Measurements from ENCODE around the gene DUSP5. TPM values are rescaled to one million over a fixed set of nuclear protein-coding genes. Genes with fewer than 3 reads are reported as not detected.

DUSP5 gene
- total RNA-seq, 1 experiment from 2014 or later: 73.6 TPM

- DNase-seq (ENCODE audit: extremely low read depth, low read depth): no peak
These were observed 18.0 kb upstream of the DUSP5 start for GRCh38 chr10:110479710-110480109.

- no peak for DNase-seq (ENCODE audit: extremely low read depth, low read depth)
These were observed 17.3 kb upstream of the DUSP5 start for GRCh38 chr10:110480387-110480786.

- DNase-seq (ENCODE audit: extremely low read depth, low read depth): no peak
These were observed 15.8 kb upstream of the DUSP5 start for GRCh38 chr10:110481919-110482318.

DNA sequence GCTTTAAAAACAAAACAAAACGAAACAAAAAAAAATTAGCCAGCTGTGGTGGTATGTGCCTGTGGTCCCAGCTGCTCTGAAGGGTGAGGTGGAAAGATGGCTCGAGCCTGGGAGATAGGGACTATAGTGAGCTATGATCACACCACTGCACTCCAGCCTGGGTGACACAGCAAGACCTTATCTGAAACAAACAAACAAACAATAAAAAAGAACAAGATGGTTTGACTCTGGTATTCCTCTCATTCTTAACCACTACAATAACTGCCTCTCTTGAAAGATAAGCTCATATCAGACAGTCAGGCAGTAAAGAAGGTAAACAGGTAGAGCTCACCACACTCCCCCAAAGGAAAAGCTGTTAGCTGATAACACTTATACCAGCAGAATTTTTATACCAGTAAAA, 14.1 kb upstream of the DUSP5 start:
- DNase-seq (ENCODE audit: extremely low read depth, low read depth): no peak

DNA sequence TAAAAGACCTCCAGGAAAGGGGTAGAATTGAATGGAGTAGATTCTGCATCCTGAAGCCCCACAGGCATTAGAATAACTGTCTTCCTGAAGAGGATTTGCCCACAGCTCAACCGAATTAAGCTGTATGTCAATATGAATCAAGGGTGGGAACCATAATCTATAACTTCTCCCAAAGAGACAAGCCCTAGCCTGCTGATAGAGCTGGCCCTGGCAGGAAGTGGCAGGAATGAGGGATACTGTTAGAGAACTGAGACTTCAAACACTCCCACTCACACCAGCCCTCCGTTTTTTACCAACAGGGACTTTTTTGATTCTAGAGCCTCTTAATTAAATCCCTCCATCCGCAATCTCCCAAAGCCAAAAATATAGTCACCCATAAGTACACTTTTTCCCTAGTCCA, 12.2 kb upstream of the DUSP5 start:
- DNase-seq (ENCODE audit: extremely low read depth, low read depth): no peak

DNA sequence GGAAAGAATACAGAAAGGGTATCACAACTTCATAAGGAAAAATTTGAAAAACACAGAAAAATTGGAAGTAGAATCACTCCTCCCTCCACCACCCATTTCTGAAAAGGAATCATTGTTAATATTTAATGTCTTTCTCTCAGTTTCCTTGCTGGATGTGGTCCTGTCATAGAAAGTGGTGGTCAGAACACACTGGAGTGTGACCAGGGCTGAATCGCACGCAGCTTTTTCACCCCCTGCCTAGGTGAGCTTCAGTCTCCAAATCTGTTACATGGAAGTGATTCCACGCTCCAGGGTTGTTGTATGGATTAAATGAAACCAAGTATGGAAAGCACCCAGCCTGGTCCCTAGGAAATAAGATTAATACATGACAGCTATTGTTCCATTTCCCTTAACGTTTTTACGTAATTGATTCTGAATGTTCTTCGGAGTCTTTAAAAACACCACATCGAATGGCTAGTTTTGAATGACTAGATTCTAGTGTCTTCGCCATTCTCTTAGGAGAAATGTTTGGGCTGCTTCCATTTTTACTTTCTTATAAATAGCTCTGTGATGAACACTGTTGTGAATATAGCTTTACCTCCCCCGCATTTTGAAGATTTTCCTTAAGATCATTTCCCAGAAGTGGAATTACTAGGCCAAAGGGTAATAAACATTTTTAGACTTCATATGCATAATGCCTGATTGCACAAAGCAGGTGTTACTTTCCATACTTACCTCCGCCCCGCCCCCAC, 10.9 kb upstream of the DUSP5 start:
- no peak for DNase-seq (ENCODE audit: extremely low read depth, low read depth)

DNA sequence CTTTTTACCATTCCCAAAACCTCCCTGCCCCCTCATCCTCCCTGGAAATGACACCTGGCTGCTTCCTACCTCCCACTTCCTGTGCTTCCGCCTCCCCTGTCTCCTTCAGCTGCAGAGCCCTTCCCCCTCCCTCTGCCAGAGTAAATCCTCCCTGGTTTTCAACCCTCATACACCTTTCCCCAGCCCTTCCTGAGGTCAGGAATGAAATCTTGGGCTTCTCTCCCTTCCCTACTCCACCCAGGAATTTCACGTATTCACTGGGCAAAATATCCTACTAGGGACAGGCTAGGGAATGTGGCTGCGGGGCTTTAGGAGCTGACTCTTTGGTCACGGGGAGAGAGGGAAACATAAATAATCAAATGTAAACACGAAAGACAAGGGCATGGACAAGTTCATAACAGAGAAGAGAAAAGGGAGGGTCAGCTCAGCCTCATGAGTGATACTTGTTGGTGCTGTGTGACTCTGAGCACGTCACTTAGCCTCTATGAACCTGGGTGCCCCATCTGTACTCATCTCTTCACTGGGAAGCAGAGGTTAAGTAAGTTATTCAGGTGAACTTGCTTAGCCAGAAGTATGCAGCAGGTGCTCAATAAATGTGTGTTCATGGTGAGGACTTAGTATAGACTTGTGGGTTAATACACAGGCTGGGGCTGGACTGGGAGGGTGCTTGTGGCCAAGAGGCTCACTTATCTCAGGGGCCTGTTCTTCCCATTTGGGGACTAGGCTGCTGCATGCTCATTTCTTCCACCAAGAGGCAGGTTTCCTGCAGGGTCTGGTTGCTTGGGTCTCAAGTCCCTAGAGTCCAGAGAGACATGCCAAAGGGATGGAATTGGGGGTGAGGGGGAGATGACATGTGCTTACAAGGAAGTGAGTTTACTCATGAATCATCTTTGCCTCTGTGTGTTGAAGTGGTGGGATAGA, 10.0 kb upstream of the DUSP5 start:
- DNase-seq (ENCODE audit: extremely low read depth, low read depth): no peak

DNA sequence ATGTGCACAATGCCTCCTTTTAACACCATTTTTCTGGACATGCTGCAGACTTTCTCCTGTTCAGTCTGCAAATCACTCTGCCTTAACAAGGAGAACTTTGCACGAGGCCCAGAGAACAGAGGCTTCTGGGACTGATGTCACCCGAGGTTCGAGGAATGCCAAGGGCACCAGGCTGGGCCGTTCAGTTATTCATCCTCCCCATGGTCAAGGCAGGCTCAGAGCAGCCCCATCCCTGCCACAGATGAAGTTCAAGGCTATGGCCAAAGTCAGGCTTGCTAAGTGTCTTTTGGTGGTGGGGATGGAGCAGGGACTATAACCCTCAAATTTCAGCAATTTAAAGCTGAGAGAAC, 9.4 kb upstream of the DUSP5 start:
- no peak for DNase-seq (ENCODE audit: extremely low read depth, low read depth)

DNA sequence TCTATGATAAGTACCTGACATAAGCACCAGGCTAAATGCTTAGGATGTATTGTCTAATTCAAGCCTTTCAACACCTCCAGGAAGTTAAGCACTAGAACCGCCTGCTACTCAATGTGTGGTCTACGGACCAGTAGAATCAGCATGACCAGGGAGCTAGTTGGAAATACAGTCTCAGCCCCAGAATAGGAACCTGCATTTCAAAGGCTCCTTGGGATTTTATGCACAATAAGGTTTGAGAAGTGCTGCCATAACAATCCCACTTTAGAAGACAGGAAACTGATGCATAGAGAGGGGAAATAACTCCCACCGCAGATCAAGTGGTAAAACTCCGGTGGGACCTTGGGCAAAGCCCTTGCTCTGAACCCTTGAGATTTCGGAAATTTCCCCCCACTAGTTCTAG, 8.8 kb upstream of the DUSP5 start:
- no peak for DNase-seq (ENCODE audit: extremely low read depth, low read depth)

DNA sequence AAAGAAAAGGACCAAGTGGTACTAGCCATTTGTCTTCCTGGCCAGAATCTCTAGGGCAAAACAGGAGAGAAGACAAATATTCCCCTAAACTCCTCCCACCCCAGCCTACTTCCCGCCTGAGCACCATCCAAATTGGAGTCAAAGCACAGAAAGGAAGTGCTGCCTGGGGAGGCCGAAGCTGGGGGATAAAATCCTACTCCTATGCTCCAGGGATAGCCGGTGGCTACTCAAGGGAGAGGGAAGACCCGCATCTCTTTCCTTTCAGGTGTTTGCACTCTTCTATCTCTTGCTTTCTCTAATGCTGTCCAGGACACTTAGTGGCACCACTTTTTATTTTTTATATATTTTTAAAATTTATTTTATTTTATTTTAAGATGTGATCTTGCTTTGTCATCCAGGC, 7.1 kb upstream of the DUSP5 start:
- DNase-seq (ENCODE audit: extremely low read depth, low read depth): no peak

DNA sequence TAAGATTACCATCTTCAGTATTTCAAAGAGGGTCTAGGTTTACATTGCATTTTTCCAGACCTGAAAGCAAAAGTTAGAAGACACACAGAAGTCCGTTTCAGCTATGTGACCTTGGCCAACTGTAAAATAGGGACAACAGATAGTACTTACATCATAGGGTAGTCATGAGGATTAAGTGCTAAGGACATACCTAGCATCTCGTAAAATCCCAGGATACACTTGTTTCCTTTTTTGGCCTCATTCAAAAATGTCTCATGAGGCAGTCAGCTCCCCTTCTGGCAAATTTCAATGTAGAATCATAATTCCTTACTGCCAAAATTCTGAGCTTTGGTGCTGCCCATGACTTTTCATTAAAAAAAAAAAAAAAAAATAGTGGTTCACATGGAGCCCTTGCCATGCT, 6.4 kb upstream of the DUSP5 start:
- no peak for DNase-seq (ENCODE audit: extremely low read depth, low read depth)

GRCh38 chr10:110492069-110492822, 5.5 kb upstream of the DUSP5 start:
- DNase-seq (ENCODE audit: extremely low read depth, low read depth): no peak

DNA sequence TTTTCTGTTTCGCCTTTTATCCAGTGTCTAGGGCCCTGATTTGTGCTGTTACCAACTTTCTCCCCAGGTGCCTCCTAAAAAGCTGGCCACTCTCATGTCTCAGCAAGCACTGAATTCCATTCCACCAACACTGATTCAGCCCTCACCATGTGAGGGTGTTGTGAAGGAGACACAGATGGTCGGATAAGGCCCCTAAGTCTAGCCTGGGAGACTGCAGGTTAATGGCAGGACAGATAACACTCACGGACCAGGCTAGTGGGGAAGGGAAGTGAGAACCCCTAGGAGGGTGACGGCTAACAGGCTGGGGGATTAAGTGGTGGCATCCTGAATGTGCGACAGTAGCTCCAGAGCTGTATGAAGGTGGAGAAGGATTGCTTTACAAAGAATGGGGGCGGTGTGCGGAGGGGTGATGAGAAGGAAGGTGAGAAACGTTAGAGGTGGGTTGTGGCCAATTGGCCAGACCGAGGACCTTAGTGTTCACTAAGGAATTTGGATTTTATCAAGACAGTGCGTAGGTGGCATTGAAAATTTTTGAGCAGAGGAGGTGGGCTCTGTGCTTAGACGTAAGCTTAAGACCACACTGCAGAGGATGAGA, 3.8 kb upstream of the DUSP5 start:
- no peak for DNase-seq (ENCODE audit: extremely low read depth, low read depth)

DNA sequence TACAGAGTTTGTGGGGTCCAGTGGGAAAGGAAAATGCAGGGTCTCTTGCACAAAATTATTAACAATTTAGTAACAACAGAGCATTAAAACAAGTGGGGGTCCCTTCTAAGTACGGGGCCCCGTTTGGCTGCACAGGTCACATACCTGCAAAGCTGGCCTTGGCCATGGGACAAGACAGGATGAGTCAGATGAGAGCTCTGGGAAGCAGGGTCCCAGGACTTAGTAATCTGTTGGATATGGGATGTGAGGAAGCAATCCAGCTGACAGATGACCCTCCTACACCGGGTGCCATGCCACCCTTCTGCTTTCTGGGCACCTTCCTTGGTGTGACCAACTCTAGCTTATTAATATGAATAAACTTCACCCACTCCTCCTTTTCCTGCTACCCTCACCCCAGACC, 3.2 kb upstream of the DUSP5 start:
- no peak for DNase-seq (ENCODE audit: extremely low read depth, low read depth)

GRCh38 chr10:110495731-110496552, 1.8 kb upstream of the DUSP5 start:
- DNase-seq (ENCODE audit: extremely low read depth, low read depth): no peak

DNA sequence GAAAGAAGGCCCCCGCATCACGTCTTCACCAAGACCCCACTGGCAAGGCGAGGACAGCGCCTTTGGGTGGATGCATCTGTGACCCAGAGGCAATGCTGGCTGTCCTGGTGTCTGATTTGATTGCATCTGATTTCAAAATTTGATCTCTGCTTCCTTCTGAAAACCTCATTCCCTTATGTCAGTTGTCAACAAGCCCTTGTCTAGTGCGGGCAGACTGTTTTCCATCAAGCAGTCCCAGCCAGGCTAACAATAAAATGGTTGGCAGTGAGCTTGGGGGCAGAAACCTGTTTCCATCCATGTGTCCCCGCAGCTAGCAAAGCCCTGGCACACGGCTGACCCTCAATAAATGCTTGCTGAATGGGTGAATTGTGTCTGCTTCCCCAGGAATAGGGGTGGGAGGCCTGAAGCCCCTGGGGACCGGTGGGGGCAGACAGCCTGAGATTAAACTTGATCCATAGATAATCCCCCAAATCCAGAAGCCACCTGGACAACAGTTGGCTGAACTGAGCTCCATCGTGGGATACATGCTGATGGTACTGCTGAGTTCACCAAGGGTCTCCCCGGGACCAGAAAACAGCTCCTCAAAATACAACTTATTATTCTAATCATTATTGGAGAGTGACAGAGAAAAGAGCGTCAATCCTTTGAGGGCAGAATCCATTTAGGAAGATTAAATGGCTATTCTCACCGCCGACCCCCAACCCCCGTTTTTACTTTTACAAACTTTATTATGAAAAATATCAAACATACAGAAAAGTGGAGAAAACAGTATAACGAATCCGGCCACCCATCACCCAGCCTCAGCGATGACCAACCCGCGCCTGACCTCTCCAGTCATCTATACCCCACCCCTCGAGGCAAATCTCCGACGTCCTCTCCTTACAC, 912 bp upstream of the DUSP5 start:
- no peak for DNase-seq (ENCODE audit: extremely low read depth, low read depth)

DNA sequence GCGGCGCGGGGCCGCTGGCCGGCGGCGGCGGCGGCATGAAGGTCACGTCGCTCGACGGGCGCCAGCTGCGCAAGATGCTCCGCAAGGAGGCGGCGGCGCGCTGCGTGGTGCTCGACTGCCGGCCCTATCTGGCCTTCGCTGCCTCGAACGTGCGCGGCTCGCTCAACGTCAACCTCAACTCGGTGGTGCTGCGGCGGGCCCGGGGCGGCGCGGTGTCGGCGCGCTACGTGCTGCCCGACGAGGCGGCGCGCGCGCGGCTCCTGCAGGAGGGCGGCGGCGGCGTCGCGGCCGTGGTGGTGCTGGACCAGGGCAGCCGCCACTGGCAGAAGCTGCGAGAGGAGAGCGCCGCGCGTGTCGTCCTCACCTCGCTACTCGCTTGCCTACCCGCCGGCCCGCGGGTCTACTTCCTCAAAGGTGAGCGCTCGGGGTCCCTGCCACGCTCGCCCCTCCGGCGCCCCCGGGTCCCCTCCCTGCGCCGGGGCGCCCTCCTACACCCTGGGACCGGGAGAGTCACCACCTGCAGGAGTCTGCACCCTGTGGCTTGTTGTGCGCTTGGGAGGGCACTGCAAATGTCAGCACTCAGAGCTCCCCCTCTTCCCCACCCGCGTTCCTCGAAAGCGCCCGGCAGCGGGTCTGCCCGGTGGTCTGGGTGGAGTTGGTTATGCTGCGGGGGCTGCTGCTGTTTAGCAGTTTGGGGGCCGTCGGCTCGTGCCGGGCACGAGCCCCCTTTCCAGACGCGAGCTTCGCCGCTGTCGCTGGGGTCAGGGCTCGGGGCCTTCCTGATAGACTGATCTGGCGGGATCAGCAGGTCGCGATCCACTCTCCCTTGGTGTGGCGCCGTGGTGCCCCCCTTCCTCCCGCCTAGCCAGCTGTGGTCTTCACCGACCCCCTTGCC, 627 bp downstream of the DUSP5 start:
- DNase-seq (ENCODE audit: extremely low read depth, low read depth): no peak

All from NCI-H460 (cell line).